GM19463 (cell line): ENCODE data around the gene KRT26.
"Not testable (repeated sequence)": the region's sequence is repeated elsewhere in the genome, so short reads cannot be mapped to it uniquely, and the experiment has no call there.

ENCODE experiments used
- ATAC-seq: cut with Tn5 transposase; IDR thresholded peaks from one replicate; pipeline ENCODE4 v1.9.1; 2021; ENCODE audit warnings: mild to moderate bottlenecking, moderate library complexity; ENCODE audit not compliant: unreplicated experiment

Gene KRT26, protein sequence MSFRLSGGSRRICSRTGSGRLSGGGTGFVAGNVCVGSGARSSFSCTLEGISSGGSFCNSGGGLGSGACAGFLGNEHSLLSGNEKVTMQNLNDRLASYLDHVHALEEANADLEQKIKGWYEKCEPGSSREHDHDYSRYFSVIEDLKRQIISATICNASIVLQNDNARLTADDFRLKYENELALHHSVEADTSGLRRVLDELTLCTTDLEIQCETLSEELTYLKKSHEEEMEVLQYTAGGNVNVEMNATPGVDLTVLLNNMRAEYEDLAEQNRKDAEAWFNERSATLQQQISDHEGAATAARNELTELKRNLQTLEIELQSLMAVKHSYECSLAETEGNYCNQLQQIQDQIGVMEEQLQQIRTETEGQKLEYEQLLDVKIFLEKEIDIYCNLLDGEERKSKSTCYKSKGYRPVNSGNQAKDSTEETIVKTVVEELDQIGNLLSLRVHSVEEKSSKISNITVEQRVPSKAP

DNA sequence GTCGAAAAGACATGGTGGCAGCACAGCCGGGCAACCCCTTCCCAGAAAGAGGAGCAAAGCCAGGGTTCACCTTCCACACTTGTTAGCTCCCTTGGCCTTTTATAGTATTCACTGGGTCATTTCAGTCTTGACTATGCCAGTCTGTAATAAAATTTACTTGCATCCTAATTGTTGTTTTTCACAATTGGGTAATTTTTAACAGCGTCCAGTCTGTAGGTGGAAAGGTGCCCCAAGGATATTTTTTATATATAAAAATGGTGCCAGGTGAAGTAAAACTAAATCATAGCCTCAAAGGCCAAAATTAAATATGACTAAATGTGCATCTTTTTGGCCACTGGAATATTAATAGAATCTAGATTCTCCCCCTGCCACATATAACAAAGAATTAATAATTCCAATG lies at the start of gene KRT26:
TSS of gene KRT26 (minus strand) at position 101 of the 400 bp plus-strand sequence. CDS start at position 13, 88 bp downstream.
- ATAC-seq: no peak

GRCh38 chr17:40821536-40821935 lies 49.5 kb upstream of the KRT26 start:
- ATAC-seq: no peak

DNA sequence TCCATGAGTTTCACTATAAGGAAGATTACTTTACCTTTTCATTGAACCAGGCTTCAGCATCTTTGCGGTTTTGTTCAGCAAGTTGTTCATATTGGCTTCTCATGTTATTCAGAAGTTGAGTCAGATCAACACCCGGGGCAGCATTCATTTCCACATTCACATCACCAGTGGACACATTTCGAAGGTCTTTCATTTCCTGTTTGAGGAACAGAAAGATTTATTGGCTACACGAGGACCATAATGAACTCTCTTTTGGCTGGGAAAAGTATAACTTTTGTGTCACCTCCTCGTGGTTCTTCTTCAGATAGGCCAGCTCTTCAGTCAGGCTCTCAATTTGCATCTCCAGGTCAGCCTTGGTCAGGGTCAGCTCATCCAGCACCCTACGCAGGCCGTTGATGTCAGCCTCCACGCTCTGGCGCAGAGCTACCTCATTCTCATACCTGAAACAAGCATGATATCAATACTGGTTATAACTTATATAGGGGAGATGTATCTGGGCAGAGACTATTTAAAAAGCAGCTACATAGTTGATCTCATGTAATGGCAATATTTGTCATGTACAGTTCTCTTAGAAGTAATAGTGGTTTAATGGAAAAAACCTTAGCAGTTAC lies 48.3 kb upstream of the KRT26 start:
- ATAC-seq: no peak

GRCh38 chr17:40819528-40820125 lies 47.6 kb upstream of the KRT26 start:
- ATAC-seq: no peak

- peak; percentile 73 for ATAC-seq
These were observed 46.9 kb upstream of the KRT26 start for GRCh38 chr17:40818733-40819527.

DNA sequence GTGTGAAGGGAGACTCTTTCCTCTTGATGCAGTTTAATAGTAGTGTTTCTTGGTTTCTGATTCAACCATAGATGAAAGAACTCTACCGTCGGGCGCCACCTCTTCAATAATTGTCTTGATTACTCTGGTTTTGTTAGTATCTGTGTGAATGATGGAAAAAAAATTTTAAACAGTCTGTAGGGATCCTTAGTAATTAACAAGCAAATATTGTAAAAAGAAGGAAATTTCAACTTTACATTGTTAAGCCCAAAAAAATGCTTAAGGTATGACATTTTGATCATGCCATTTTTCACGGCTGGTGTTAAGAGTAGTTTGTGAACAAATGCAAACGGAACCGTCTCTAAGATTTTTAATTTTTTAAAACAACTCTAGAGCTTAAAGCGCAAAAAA lies 46.3 kb upstream of the KRT26 start:
- no peak for ATAC-seq

GRCh38 chr17:40817103-40817682 lies 45.2 kb upstream of the KRT26 start:
- ATAC-seq: no peak

DNA sequence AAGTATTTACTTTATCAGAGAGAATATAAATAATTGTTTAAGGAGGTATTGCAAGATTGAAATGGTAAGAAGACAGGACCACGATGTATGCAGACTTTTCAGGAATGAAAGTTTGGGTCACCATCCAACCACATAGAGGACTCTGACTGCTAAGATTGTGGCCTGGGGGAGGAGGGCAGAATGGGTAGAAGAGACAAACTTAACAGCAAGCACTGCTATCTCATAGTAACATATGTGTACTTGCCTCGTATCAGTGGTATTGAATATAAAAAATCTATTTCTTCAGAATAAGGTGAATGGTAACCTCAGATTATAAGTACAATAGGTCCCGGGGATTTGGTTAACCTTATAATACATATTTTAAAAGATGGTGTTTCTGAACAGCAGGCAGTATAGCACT lies 44.6 kb upstream of the KRT26 start:
- no peak for ATAC-seq

DNA sequence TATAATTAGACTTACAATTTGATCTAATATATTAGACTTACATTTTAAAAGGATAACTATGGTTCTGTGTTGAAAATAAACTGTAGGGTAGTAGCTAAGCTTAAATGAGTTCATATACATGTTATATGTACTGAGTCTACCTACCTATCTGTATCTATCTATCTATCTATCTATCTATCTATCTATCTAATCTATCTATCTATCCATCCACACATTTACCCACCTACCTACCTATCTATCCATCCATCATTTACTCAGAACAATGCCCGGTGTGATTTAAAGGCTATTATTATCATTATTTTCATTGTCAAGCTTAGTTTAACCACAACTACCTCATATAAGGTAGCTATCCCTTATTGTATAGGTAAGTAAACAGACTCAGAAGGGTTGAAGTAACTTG lies 43.4 kb upstream of the KRT26 start:
- ATAC-seq: no peak

DNA sequence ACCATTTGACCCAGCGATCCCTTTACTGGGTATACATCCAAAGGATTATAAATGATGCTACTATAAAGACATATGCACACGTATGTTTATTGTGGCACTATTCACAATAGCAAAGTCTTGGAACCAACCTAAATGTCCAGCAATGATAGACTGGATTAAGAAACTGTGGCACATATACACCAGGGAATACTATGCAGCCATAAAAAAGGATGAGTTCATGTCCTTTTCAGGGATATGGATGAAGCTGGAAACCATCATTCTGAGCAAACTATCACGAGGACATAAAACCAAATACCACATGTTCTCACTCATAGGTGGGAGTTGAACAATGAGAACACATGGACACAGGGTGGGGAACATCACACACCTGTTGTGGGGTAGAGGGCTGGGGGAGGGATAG lies 42.7 kb upstream of the KRT26 start:
- not testable (repeated sequence) for ATAC-seq

DNA sequence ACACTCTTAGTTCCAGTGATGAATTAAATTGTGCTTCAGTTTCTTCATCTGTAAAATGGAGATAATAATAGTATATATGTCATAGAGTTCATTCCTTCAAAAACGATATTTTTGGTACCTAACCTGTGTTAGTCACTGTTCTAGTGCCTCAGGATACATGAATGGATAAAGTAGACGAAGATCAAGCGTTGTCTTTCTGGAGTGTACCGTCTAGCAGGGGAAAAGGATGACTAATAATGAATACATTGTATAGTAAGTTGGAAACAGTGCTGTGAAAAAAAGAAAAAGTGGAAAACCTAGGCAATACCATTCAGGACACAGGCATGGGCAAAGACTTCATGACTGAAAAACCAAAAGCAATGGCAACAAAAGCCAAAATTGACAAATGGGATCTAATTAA lies 41.8 kb upstream of the KRT26 start:
- ATAC-seq: no peak

DNA sequence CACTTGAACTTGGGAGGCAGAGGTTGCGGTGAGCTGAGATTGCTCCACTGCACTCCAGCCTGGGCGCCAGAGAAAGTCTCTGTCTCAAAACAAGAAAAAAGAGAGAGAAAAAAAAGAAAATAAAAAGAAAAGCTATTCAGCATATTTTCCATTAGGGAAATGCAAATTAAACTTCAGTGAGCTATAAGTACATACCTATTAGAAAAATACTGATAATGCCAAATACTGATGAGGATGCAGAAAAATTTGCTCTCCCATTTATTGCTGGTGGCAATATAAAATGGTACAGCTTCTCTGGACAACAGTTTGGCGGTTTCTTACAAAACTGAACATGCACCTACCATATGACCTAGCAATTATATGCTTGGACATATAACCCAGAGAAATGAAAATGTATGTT lies 40.6 kb upstream of the KRT26 start:
- ATAC-seq: no peak

DNA sequence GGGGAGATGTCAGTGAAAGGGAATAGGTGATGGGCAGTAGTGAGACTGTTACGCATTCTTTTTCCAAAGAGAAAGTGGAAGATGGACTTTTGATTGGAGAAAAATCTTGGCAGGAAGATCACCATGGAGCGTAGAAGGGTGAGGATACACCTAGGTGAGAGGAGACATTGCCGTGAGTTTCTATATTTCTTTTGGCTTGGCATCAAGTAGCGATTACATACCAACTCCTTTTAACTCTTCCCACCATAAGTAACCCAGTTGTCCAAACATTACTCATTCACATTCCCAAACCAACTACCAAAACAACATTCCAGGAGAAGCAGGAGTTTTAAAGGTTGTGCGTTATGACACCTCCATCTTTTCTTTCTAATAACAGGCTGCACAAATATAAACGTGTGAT lies 38.5 kb upstream of the KRT26 start:
- ATAC-seq: no peak

GRCh38 chr17:40809721-40810421 lies 37.9 kb upstream of the KRT26 start:
- no peak for ATAC-seq

GRCh38 chr17:40806131-40806530 lies 34.1 kb upstream of the KRT26 start:
- ATAC-seq: no peak

- ATAC-seq: peak; percentile 56
These were observed 31.6 kb upstream of the KRT26 start for GRCh38 chr17:40803617-40804082.

GRCh38 chr17:40801157-40801556 lies 29.2 kb upstream of the KRT26 start:
- no peak for ATAC-seq

- ATAC-seq: no peak
These were observed 28.4 kb upstream of the KRT26 start for GRCh38 chr17:40800381-40800780.

GRCh38 chr17:40799859-40800258 lies 27.9 kb upstream of the KRT26 start, which contains the start of gene KRT28:
Gene KRT28, minus strand, starts transcription at chr17:40799959. Its CDS starts 66 bp downstream, at chr17:40799893.
- ATAC-seq: no peak

GRCh38 chr17:40796846-40797245 lies 24.8 kb upstream of the KRT26 start:
- no peak for ATAC-seq
